H1 (cell line): ENCODE measurements around the gene DHRS4. TPM values are rescaled to one million over a fixed set of nuclear protein-coding genes. Genes with fewer than 3 reads are reported as not detected.

Experiments
- CTCF ChIA-PET: fragments of 300-600 bp; sonication (Branson Sonifier 250); formaldehyde crosslinking; loops from one replicate; lab custom pipeline; 2021; ENCODE audit not compliant: partially characterized antibody; lab: Charles Lee
- POLR2A ChIA-PET: fragments of 300-600 bp; sonication (Branson Sonifier 250); formaldehyde crosslinking; loops from one replicate; lab custom pipeline; 2021; ENCODE audit warnings: inconsistent platforms; ENCODE audit not compliant: partially characterized antibody; lab: Charles Lee
- DNase-seq, 2 experiments: peaks; one replicate each; pipeline versions ENCODE4 v3.0.0 to v3.0.0-alpha.2; 2010 to 2022; ENCODE audit warnings: low spot score in 2 of 2, low read depth in 1 of 2, mixed read lengths in 1 of 2
- FAIRE-seq: peaks from 2 replicates; lab custom pipeline; 2011; peaks lifted over from hg19 to GRCh38; lab: Jason Lieb, UNC
- H2AFZ ChIP-seq: 2 replicates; pipeline ENCODE4 v1.8.1; 2012; ENCODE audit warnings: low read length, inconsistent platforms
- H2AK5ac ChIP-seq: 2 replicates; pipeline ENCODE4 v1.6.1; 2013; ENCODE audit warnings: low read depth, low read length
- H2BK120ac ChIP-seq: replicated peaks from 2 replicates; pipeline ENCODE3; 2013; ENCODE audit warnings: low read depth, low read length, inconsistent platforms
- H2BK12ac ChIP-seq: 2 replicates; pipeline ENCODE4 v1.6.1; 2013; ENCODE audit warnings: low read depth, low read length
- H2BK15ac ChIP-seq: 2 replicates; pipeline ENCODE4 v1.6.1; 2013; ENCODE audit warnings: low read length
- H2BK20ac ChIP-seq: 2 replicates; pipeline ENCODE4 v1.6.1; 2013; ENCODE audit warnings: low read length
- H2BK5ac ChIP-seq: 2 replicates; pipeline ENCODE4 v1.6.1; 2013; ENCODE audit warnings: low read depth, low read length
- H3K14ac ChIP-seq: 2 replicates; pipeline ENCODE4 v1.6.1; 2013; ENCODE audit warnings: inconsistent platforms; ENCODE audit not compliant: insufficient read length
- H3K18ac ChIP-seq: 2 replicates; pipeline ENCODE4 v1.6.1; 2013; ENCODE audit warnings: low read length; ENCODE audit errors: extremely low read depth
- H3K23ac ChIP-seq: 2 replicates; pipeline ENCODE4 v1.6.1; 2013; ENCODE audit warnings: inconsistent platforms; ENCODE audit not compliant: insufficient read length
- H3K23me2 ChIP-seq: 2 replicates; pipeline ENCODE4 v1.6.1; 2013; ENCODE audit warnings: low read depth, low read length
- H3K27ac ChIP-seq: 2 replicates; pipeline ENCODE4 v1.6.1; 2011; ENCODE audit warnings: low read depth, low read length, inconsistent platforms
- H3K27me3 ChIP-seq, 4 experiments: replicated peaks in 1 of 4; 1 replicate in 1 of 4; 2 replicates in 3 of 4; pipeline versions ENCODE4 v1.6.1 to v1.8.1; 2011 to 2013; ENCODE audit warnings: low read length in 3 of 4, mild to moderate bottlenecking in 3 of 4, inconsistent platforms in 2 of 4, mixed read lengths in 2 of 4, moderate library complexity in 1 of 4; ENCODE audit not compliant: control insufficient read depth in 3 of 4, insufficient read depth in 3 of 4; ENCODE audit errors: extremely low read depth in 1 of 4
- H3K36me3 ChIP-seq, 4 experiments: 2 replicates each; pipeline versions ENCODE4 v1.6.1 to v1.8.1; 2011 to 2013; ENCODE audit warnings: mild to moderate bottlenecking in 4 of 4, low read length in 3 of 4, moderate library complexity in 2 of 4, control low read depth in 1 of 4, inconsistent platforms in 1 of 4; ENCODE audit not compliant: insufficient read depth in 4 of 4, control insufficient read depth in 2 of 4
- H3K4ac ChIP-seq: replicated peaks from 2 replicates; pipeline ENCODE3; 2013; ENCODE audit warnings: low read length, low read depth, mixed read lengths, inconsistent platforms; ENCODE audit not compliant: insufficient read length
- H3K4me1 ChIP-seq, 4 experiments: replicated peaks in 1 of 4; 1 replicate in 1 of 4; 2 replicates in 3 of 4; pipeline versions ENCODE4 v1.6.1 to v1.8.1; 2011 to 2013; ENCODE audit warnings: low read length in 3 of 4, inconsistent platforms in 2 of 4, mixed read lengths in 1 of 4; ENCODE audit not compliant: insufficient read depth in 4 of 4, control insufficient read depth in 3 of 4
- H3K4me2 ChIP-seq, 2 experiments: 2 replicates each; pipeline versions ENCODE4 v1.6.1 to v1.8.1; 2011 to 2013; ENCODE audit warnings: low read depth in 2 of 2, low read length in 2 of 2, control low read depth in 1 of 2, inconsistent platforms in 1 of 2, mild to moderate bottlenecking in 1 of 2; ENCODE audit not compliant: insufficient read depth in 1 of 2
- H3K4me3 ChIP-seq, 4 experiments: fragments of 200-600, 300-600 bp in 1 of 4; sonication (generic), shearing (Covaris generic), sonication (Bioruptor Twin) in 1 of 4; 2 replicates each; pipeline versions ENCODE4 v1.5.1 to v1.8.1; 2011 to 2016; ENCODE audit warnings: low read length in 4 of 4, low read depth in 3 of 4, control low read depth in 2 of 4, inconsistent platforms in 2 of 4, mild to moderate bottlenecking in 2 of 4, mixed read lengths in 1 of 4, moderate library complexity in 1 of 4; ENCODE audit not compliant: insufficient read depth in 2 of 4; ENCODE audit errors: extremely low read depth in 1 of 4
- H3K56ac ChIP-seq: replicated peaks from 2 replicates; pipeline ENCODE3; 2013; ENCODE audit warnings: low read depth, mild to moderate bottlenecking, mixed read lengths, low read length, inconsistent platforms; ENCODE audit not compliant: insufficient read length
- H3K79me1 ChIP-seq: 2 replicates; pipeline ENCODE4 v1.6.1; 2013; ENCODE audit warnings: low read depth, low read length, control low read depth
- H3K79me2 ChIP-seq, 2 experiments: 2 replicates each; pipeline versions ENCODE4 v1.6.1 to v1.8.1; 2012 to 2013; ENCODE audit warnings: low read length in 2 of 2, mild to moderate bottlenecking in 2 of 2, inconsistent platforms in 1 of 2; ENCODE audit not compliant: insufficient read depth in 2 of 2, control insufficient read depth in 1 of 2
- H3K9ac ChIP-seq, 4 experiments: replicated peaks in 1 of 4; 1 replicate in 1 of 4; 2 replicates in 3 of 4; pipeline versions ENCODE4 v1.6.1 to v1.8.1; 2011 to 2013; ENCODE audit warnings: low read depth in 3 of 4, low read length in 3 of 4, control low read depth in 2 of 4, mild to moderate bottlenecking in 2 of 4, moderate library complexity in 2 of 4, inconsistent platforms in 1 of 4; ENCODE audit errors: extremely low read depth in 1 of 4
- H3K9me3 ChIP-seq, 2 experiments: 2 replicates each; pipeline versions ENCODE4 v1.6.1 to v1.8.1; 2012 to 2013; ENCODE audit warnings: mild to moderate bottlenecking in 2 of 2, moderate library complexity in 2 of 2, control low read depth in 1 of 2, inconsistent platforms in 1 of 2, low read depth in 1 of 2, low read length in 1 of 2, mixed read lengths in 1 of 2; ENCODE audit not compliant: insufficient read depth in 2 of 2
- H4K20me1 ChIP-seq, 2 experiments: replicated peaks in 1 of 2; 2 replicates each; pipeline versions ENCODE3 to v1.8.1; 2011 to 2013; ENCODE audit warnings: inconsistent platforms in 2 of 2, low read length in 2 of 2, mild to moderate bottlenecking in 1 of 2; ENCODE audit not compliant: insufficient read depth in 2 of 2, control insufficient read depth in 1 of 2
- H4K5ac ChIP-seq: 2 replicates; pipeline ENCODE4 v1.6.1; 2013; ENCODE audit warnings: low read length, low read depth, mixed read lengths, inconsistent platforms; ENCODE audit not compliant: insufficient read length
- H4K8ac ChIP-seq: 2 replicates; pipeline ENCODE4 v1.8.0; 2013; ENCODE audit warnings: mild to moderate bottlenecking, moderate library complexity, low read length, inconsistent platforms; ENCODE audit not compliant: insufficient read depth; ENCODE audit errors: extremely low read depth
- H4K91ac ChIP-seq: replicated peaks from 2 replicates; pipeline ENCODE3; 2013; ENCODE audit warnings: low read length, mixed read lengths, inconsistent platforms; ENCODE audit not compliant: insufficient read length
- CHD1 ChIP-seq: IDR thresholded peaks from 2 replicates; pipeline ENCODE4 v1.6.1; 2012; ENCODE audit warnings: low read depth, low read length, improper control_type of control experiment
- EGR1 ChIP-seq: IDR thresholded peaks from 2 replicates; pipeline ENCODE4 v1.6.1; 2011; ENCODE audit warnings: low read depth, low read length, borderline replicate concordance
- GABPA ChIP-seq: IDR thresholded peaks from 2 replicates; pipeline ENCODE4 v1.6.1; 2011; ENCODE audit warnings: mild to moderate bottlenecking, low read length, moderate library complexity, borderline replicate concordance; ENCODE audit not compliant: insufficient read depth
- HDAC6 ChIP-seq: IDR thresholded peaks from one replicate; pipeline ENCODE4 v1.7.1; 2012; ENCODE audit warnings: low read depth, mild to moderate bottlenecking, inconsistent platforms, low read length, moderate library complexity
- JUN ChIP-seq: IDR thresholded peaks from 2 replicates; pipeline ENCODE4 v1.6.1; 2011; ENCODE audit warnings: low read depth, mild to moderate bottlenecking, improper control_type of control experiment, low read length
- KDM4A ChIP-seq: IDR thresholded peaks from one replicate; pipeline ENCODE4 v1.7.1; 2012; ENCODE audit warnings: low read depth, mild to moderate bottlenecking, moderate library complexity, low read length, inconsistent platforms; ENCODE audit not compliant: severe bottlenecking
- MAFK ChIP-seq: IDR thresholded peaks from 2 replicates; pipeline ENCODE4 v1.6.1; 2012; ENCODE audit warnings: low read depth, mild to moderate bottlenecking, improper control_type of control experiment, low read length
- NRF1 ChIP-seq: IDR thresholded peaks from 2 replicates; pipeline ENCODE4 v1.6.1; 2011; ENCODE audit warnings: mild to moderate bottlenecking, low read depth, low read length, improper control_type of control experiment
- RAD21 ChIP-seq, 2 experiments: IDR thresholded peaks in 1 of 2; conservative IDR thresholded peaks in 1 of 2; 2 replicates each; pipeline ENCODE4 v1.6.1; 2011; ENCODE audit warnings: low read depth in 2 of 2, low read length in 2 of 2, improper control_type of control experiment in 1 of 2, inconsistent platforms in 1 of 2, mild to moderate bottlenecking in 1 of 2, moderate library complexity in 1 of 2
- SAP30 ChIP-seq: fragments of 300-600 bp; sonication (generic); IDR thresholded peaks from 2 replicates; pipeline ENCODE4 v1.7.1; 2012; ENCODE audit warnings: low read length, moderate library complexity, mild to moderate bottlenecking, inconsistent platforms; ENCODE audit not compliant: insufficient read depth, insufficient replicate concordance
- SIN3A ChIP-seq, 2 experiments: IDR thresholded peaks in 1 of 2; conservative IDR thresholded peaks in 1 of 2; 2 replicates each; pipeline ENCODE4 v1.6.1; 2011 to 2012; ENCODE audit warnings: low read length in 2 of 2, improper control_type of control experiment in 1 of 2, low read depth in 1 of 2, mild to moderate bottlenecking in 1 of 2
- SP2 ChIP-seq: IDR thresholded peaks from 2 replicates; pipeline ENCODE4 v1.6.1; 2012; ENCODE audit warnings: mild to moderate bottlenecking, low read length, inconsistent platforms
- SRF ChIP-seq: IDR thresholded peaks from 2 replicates; pipeline ENCODE4 v1.6.1; 2011; ENCODE audit warnings: mild to moderate bottlenecking, low read depth, low read length, moderate library complexity
- SUZ12 ChIP-seq: fragments of 200-600 bp; sonication (generic); IDR thresholded peaks from 2 replicates; pipeline ENCODE4 v1.6.1; 2012; ENCODE audit warnings: mild to moderate bottlenecking, inconsistent platforms, low read length, moderate library complexity, mixed read lengths
- WGBS, 2 experiments: shearing (Covaris generic) in 1 of 2; methylation state at CpG; one replicate each; pipeline versions ENCODE4 v1.1.6 to v1.1.7; 2013 to 2015; ENCODE audit warnings: low lambda C conversion rate in 2 of 2, mixed read lengths in 2 of 2, inconsistent platforms in 1 of 2, low coverage in 1 of 2, missing lambda C conversion rate in 1 of 2; ENCODE audit not compliant: insufficient replicate concordance in 2 of 2, insufficient coverage in 1 of 2, insufficient read length in 1 of 2; ENCODE audit errors: extremely low coverage in 1 of 2, missing lambda C conversion rate in 1 of 2; 5-methylcytosine and 5-hydroxymethylcytosine counted together
- polyA plus RNA-seq, 7 experiments: library from polyadenylated mRNA; depleted of rRNA in 3 of 7; stranded (reverse) in 5 of 7; unstranded in 2 of 7; fragments of >200 nt in 5 of 7; fragments of 200-250 nt in 2 of 7; gene quantifications; 1 replicate in 5 of 7; 2 replicates in 1 of 7; 4 replicates in 1 of 7; pipeline versions ENCODE4 v1.2.1 to v1.2.3, GENCODE V29; 2011 to 2013; ENCODE audit warnings: missing spikeins in 2 of 7, mixed read lengths in 2 of 7
- total RNA-seq: library from RNA; stranded (reverse); fragmentation: NEBNext Ultra II Directional; extraction: Animal tissue kit (Norgen Biotek cat#: 25700); gene quantifications from 2 replicates; pipeline ENCODE4 v1.2.1, GENCODE V29; 2021

Gene DHRS4
- total and polyA plus RNA-seq, 2 of the 8 experiments (the other 6 are each of a cell fraction or from before 2014, with no cell fraction given): 11.7 to 16.2 TPM

GRCh38 chr14:23935158-23935557 is 18.4 kb upstream of the DHRS4 start:
- no peak overlapping the region for H2BK5ac ChIP-seq
- H3K4me1 ChIP-seq: no peaks in the 10 kb centered on the region
- POLR2A ChIA-PET: no interaction called here
- no peak overlapping the region for H2BK120ac ChIP-seq
- no peak overlapping the region for H3K18ac ChIP-seq
- no peak overlapping the region for H2AK5ac ChIP-seq
- H2BK12ac ChIP-seq: no peak overlapping the region
- H3K9me3 ChIP-seq: no peaks in the 10 kb centered on the region
- no peak for FAIRE-seq
- no peak overlapping the region for H4K5ac ChIP-seq
- no peak overlapping the region for H4K8ac ChIP-seq
- no peak overlapping the region for H3K27ac ChIP-seq
- no peak overlapping the region for H3K23ac ChIP-seq
- H3K27me3 ChIP-seq: no peaks in the 10 kb centered on the region
- H4K91ac ChIP-seq: no peak overlapping the region
- H3K9ac ChIP-seq: no peak overlapping the region
- no peak overlapping the region for H3K14ac ChIP-seq
- no peak overlapping the region for H3K4me2 ChIP-seq
- CTCF ChIA-PET: interaction anchor here (0.6 to 6.1 kb wide), 5 partner anchors 9 to 269 kb away, joined by 3 to 31 read pairs (median 6); partner anchors contain the start of gene DHRS4
- H3K23me2 ChIP-seq: peaks cover 1% of the 10 kb centered on the region; the same call in 1 of the 2 replicates
- H3K56ac ChIP-seq: no peak overlapping the region
- no peaks in the 10 kb centered on the region for H4K20me1 ChIP-seq
- H3K36me3 ChIP-seq: no peaks in the 10 kb centered on the region
- H3K79me1 ChIP-seq: no peaks in the 10 kb centered on the region
- no peak overlapping the region for H2BK15ac ChIP-seq
- no peak for DNase-seq
- no peak overlapping the region for H3K4me3 ChIP-seq
- H2AFZ ChIP-seq: no peak overlapping the region
- H3K4ac ChIP-seq: no peak overlapping the region
- no peak overlapping the region for H2BK20ac ChIP-seq
- H3K79me2 ChIP-seq: no peaks in the 10 kb centered on the region
- WGBS, 2 experiments: 57% methylated on average over 1 of the region's 1 CpG; no CpG with 5 or more reads in 1 of the 2 experiments
- TF ChIP-seq RAD21 (IDR thresholded peaks at IDR 0.05 in 1 of 2, conservative IDR thresholded peaks at IDR 0.05 in 1 of 2; ENCODE audit: low read depth in 2 of 2, low read length in 2 of 2) (no peak), KDM4A (no peak), SP2 (no peak), MAFK (no peak), NRF1 (no peak), CHD1 (no peak), EGR1 (no peak), SRF (no peak), SAP30 (no peak), HDAC6 (no peak), JUN (no peak), SUZ12 (no peak), SIN3A (conservative IDR thresholded peaks at IDR 0.05 in 1 of 2, IDR thresholded peaks at IDR 0.05 in 1 of 2; ENCODE audit: low read depth in 1 of 2, low read length in 2 of 2) (no peak), GABPA (no peak)
